GM12878 (cell line): ENCODE data around the gene C16orf95. TPM values are rescaled to one million over a fixed set of nuclear protein-coding genes. Genes with fewer than 3 reads are reported as not detected.

ENCODE experiments used
- ATAC-seq: fragments of 200-7000 bp; cut with Tn5 transposase; 3 replicates; pipeline ENCODE4 v1.9.1; 2020; ENCODE audit warnings: mild to moderate bottlenecking, moderate library complexity
- BruUV-seq: library from RNA; stranded (reverse); fragments of 400-500 nt; replicated peaks from 2 replicates; lab custom pipeline; 2021; lab: Mats Ljungman, UMichigan
- CTCF ChIA-PET: fragments of 300-600 bp; sonication (Branson Sonifier 250); formaldehyde crosslinking; extraction: SDS; loops from one replicate; lab custom pipeline; 2021; ENCODE audit warnings: inconsistent platforms; lab: Yijun Ruan, JAX
- POLR2A ChIA-PET: fragments of 350-600 bp; formaldehyde crosslinking; extraction: SDS; loops from one replicate; lab custom pipeline; 2021; ENCODE audit warnings: inconsistent platforms; lab: Charles Lee
- RAD21 ChIA-PET: fragments of 300-600 bp; sonication (Branson Sonifier 250); formaldehyde crosslinking; loops from one replicate; lab custom pipeline; 2023; ENCODE audit warnings: antibody characterized with exemption; ENCODE audit not compliant: unreplicated experiment; lab: Charles Lee
- SMC1A ChIA-PET: fragments of 300-600 bp; sonication (Branson Sonifier 250); formaldehyde crosslinking; loops from one replicate; lab custom pipeline; 2023; ENCODE audit not compliant: unreplicated experiment, uncharacterized antibody; lab: Charles Lee
- DNase-seq: peaks from one replicate; pipeline ENCODE4 v3.0.0-alpha.2; 2011; ENCODE audit warnings: low read depth, low spot score
- FAIRE-seq: peaks from 3 replicates; lab custom pipeline; 2011; peaks lifted over from hg19 to GRCh38; lab: Jason Lieb, UNC
- H2AFZ ChIP-seq: 2 replicates; pipeline ENCODE4 v1.6.0; 2011; ENCODE audit warnings: low read depth, low read length, control low read depth; ENCODE audit not compliant: control insufficient read depth
- H3K27ac ChIP-seq: 2 replicates; pipeline ENCODE4 v1.5.1; 2011; ENCODE audit warnings: control low read depth; ENCODE audit not compliant: control insufficient read depth, insufficient read depth
- H3K27me3 ChIP-seq, 2 experiments: replicated peaks in 1 of 2; 2 replicates each; pipeline versions ENCODE4 v1.6.0 to v1.6.1; 2011; ENCODE audit warnings: low read length in 1 of 2; ENCODE audit not compliant: control insufficient read depth in 2 of 2, insufficient read depth in 2 of 2
- H3K36me3 ChIP-seq, 2 experiments: 2 replicates each; pipeline ENCODE4 v1.5.1; 2011; ENCODE audit warnings: low read length in 1 of 2; ENCODE audit not compliant: control insufficient read depth in 2 of 2, insufficient read depth in 2 of 2
- H3K4me1 ChIP-seq: 2 replicates; pipeline ENCODE4 v1.6.1; 2011; ENCODE audit warnings: mild to moderate bottlenecking, low read length, moderate library complexity, mixed read lengths; ENCODE audit not compliant: control insufficient read depth, insufficient read depth
- H3K4me2 ChIP-seq: 2 replicates; pipeline ENCODE4 v1.6.0; 2011; ENCODE audit warnings: control low read depth; ENCODE audit not compliant: control insufficient read depth, insufficient read depth
- H3K4me3 ChIP-seq: fragments of 200-600 bp; sonication (generic); 2 replicates; pipeline ENCODE4 v1.5.1; 2016
- H3K79me2 ChIP-seq: 2 replicates; pipeline ENCODE4 v1.6.0; 2011; ENCODE audit warnings: low read length; ENCODE audit not compliant: control insufficient read depth, insufficient read depth
- H3K9ac ChIP-seq: 2 replicates; pipeline ENCODE4 v1.8.0; 2011; ENCODE audit warnings: low read length, control low read depth, mixed read lengths; ENCODE audit not compliant: control insufficient read depth, insufficient read depth
- H3K9me3 ChIP-seq: replicated peaks from 3 replicates; pipeline ENCODE4 v1.5.1; 2011; ENCODE audit warnings: mild to moderate bottlenecking, low read length; ENCODE audit not compliant: control insufficient read depth, insufficient read depth
- H4K20me1 ChIP-seq: 2 replicates; pipeline ENCODE4 v1.6.0; 2011; ENCODE audit not compliant: control insufficient read depth, insufficient read depth
- BACH1 ChIP-seq: fragments of 450-650 bp; IDR thresholded peaks from 2 replicates; pipeline ENCODE4 v1.6.1; 2017; ENCODE audit warnings: mild to moderate bottlenecking, borderline replicate concordance
- CHD4 ChIP-seq: fragments of 200-600 bp; sonication (generic); IDR thresholded peaks from 2 replicates; pipeline ENCODE4 v1.6.1; 2016; ENCODE audit warnings: mild to moderate bottlenecking
- E4F1 ChIP-seq: fragments of 450-650 bp; IDR thresholded peaks from 2 replicates; pipeline ENCODE4 v1.6.1; 2018; ENCODE audit warnings: borderline replicate concordance, mild to moderate bottlenecking; ENCODE audit not compliant: partially characterized antibody
- ESRRA ChIP-seq: IDR thresholded peaks from 2 replicates; pipeline ENCODE4 v1.6.1; 2012; ENCODE audit warnings: mild to moderate bottlenecking, low read length, improper control_type of control experiment
- FOS ChIP-seq: IDR thresholded peaks from 3 replicates; pipeline ENCODE4 v1.6.1; 2011; ENCODE audit warnings: borderline replicate concordance; ENCODE audit not compliant: insufficient read length; ENCODE audit errors: extremely low read depth
- NFXL1 ChIP-seq: fragments of 450-650 bp; IDR thresholded peaks from 2 replicates; pipeline ENCODE4 v1.6.1; 2017; ENCODE audit warnings: antibody characterized with exemption, mild to moderate bottlenecking, borderline replicate concordance
- NR2F1 ChIP-seq: fragments of 450-650 bp; conservative IDR thresholded peaks from 2 replicates; pipeline ENCODE4 v1.6.1; 2017; ENCODE audit warnings: mild to moderate bottlenecking
- POLR2AphosphoS2 ChIP-seq: IDR thresholded peaks from 2 replicates; pipeline ENCODE4 v1.6.1; 2011; ENCODE audit warnings: low read depth, mild to moderate bottlenecking, low read length, improper control_type of control experiment, moderate library complexity
- POLR2AphosphoS5 ChIP-seq: IDR thresholded peaks from 2 replicates; pipeline ENCODE4 v1.6.1; 2011; ENCODE audit warnings: mild to moderate bottlenecking, low read length, inconsistent platforms
- RAD21 ChIP-seq: IDR thresholded peaks from 2 replicates; pipeline ENCODE4 v1.6.1; 2011; ENCODE audit warnings: mild to moderate bottlenecking, low read depth, low read length, moderate library complexity; ENCODE audit not compliant: insufficient read depth
- ZNF687 ChIP-seq: fragments of 450-650 bp; IDR thresholded peaks from 2 replicates; pipeline ENCODE4 v1.6.1; 2017; ENCODE audit warnings: mild to moderate bottlenecking, moderate library complexity
- ZSCAN29 ChIP-seq: fragments of 450-650 bp; IDR thresholded peaks from 2 replicates; pipeline ENCODE4 v1.6.1; 2017; ENCODE audit warnings: mild to moderate bottlenecking, moderate library complexity
- WGBS: methylation state at CpG from one replicate; pipeline ENCODE4 v1.1.6; 2016; ENCODE audit warnings: low lambda C conversion rate; ENCODE audit not compliant: insufficient replicate concordance, insufficient coverage; ENCODE audit errors: missing lambda C conversion rate; 5-methylcytosine and 5-hydroxymethylcytosine counted together
- in situ Hi-C: fragments of 300-500 bp; cut with MboI; formaldehyde crosslinking; loops from 9 replicates; pipeline ENCODE4 v1.14.3; 2018; ENCODE audit warnings: mixed read lengths
- intact Hi-C: fragments of 100-400 bp; cut with micrococcal nuclease; formaldehyde crosslinking; loops from one replicate; pipeline ENCODE4 v1.14.2; 2022; ENCODE audit not compliant: unreplicated experiment
- polyA plus RNA-seq, 11 experiments: library from polyadenylated mRNA; depleted of rRNA in 4 of 11; unstranded in 6 of 11; stranded (reverse) in 5 of 11; fragments of >200 nt; fragmentation: Nextera tagmentation in 4 of 11; fragmentation: Illumina TruSeq in 1 of 11; extraction: Ambion mirVana in 4 of 11; extraction: Trizol in 1 of 11; gene quantifications; 1 replicate in 1 of 11; 2 replicates in 10 of 11; pipeline versions ENCODE4 v1.2.1 to v1.2.3, GENCODE V29; 2011 to 2016; ENCODE audit warnings: inconsistent platforms in 2 of 11, missing spikeins in 2 of 11, low read depth in 1 of 11
- total RNA-seq, 4 experiments: library from RNA; depleted of rRNA in 3 of 4; stranded (reverse); fragments of >200 nt in 3 of 4; fragmentation: Illumina TruSeq in 1 of 4; extraction: Trizol in 1 of 4; gene quantifications; 2 replicates each; pipeline versions ENCODE4 v1.2.1 to v1.2.3, GENCODE V29; 2013 to 2021
- TF ChIP-seq, protein P1 (sequence below), 3 experiments: IDR thresholded peaks in 2 of 3; conservative IDR thresholded peaks in 1 of 3; 2 replicates each; pipeline ENCODE4 v1.5.1; 2011; ENCODE audit warnings: low read depth in 3 of 3, low read length in 3 of 3, mild to moderate bottlenecking in 3 of 3, control low read depth in 2 of 3, moderate library complexity in 2 of 3, inconsistent platforms in 1 of 3, mixed read lengths in 1 of 3; ENCODE audit not compliant: control insufficient read depth in 2 of 3, insufficient read depth in 1 of 3; ENCODE audit errors: extremely low read depth in 1 of 3

The C16orf95 gene
- total and polyA plus RNA-seq, 10 of the 15 experiments (the other 5 are each of a cell fraction or from before 2014, with no cell fraction given): 0.90 to 22.7 (median 6.0) TPM

GRCh38 chr16:87330257-87330624 lies 13.0 kb upstream of the C16orf95 start:
- TF ChIP-seq BACH1 (no peak), ESRRA (no peak), ZNF687 (no peak), NR2F1 (no peak), CHD4 (no peak), E4F1 (no peak), ZSCAN29 (no peak), FOS (no peak), POLR2AphosphoS5 (no peak), POLR2AphosphoS2 (no peak), NFXL1 (no peak), RAD21 (no peak)
- TF ChIP-seq, protein P1, sequence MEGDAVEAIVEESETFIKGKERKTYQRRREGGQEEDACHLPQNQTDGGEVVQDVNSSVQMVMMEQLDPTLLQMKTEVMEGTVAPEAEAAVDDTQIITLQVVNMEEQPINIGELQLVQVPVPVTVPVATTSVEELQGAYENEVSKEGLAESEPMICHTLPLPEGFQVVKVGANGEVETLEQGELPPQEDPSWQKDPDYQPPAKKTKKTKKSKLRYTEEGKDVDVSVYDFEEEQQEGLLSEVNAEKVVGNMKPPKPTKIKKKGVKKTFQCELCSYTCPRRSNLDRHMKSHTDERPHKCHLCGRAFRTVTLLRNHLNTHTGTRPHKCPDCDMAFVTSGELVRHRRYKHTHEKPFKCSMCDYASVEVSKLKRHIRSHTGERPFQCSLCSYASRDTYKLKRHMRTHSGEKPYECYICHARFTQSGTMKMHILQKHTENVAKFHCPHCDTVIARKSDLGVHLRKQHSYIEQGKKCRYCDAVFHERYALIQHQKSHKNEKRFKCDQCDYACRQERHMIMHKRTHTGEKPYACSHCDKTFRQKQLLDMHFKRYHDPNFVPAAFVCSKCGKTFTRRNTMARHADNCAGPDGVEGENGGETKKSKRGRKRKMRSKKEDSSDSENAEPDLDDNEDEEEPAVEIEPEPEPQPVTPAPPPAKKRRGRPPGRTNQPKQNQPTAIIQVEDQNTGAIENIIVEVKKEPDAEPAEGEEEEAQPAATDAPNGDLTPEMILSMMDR (IDR thresholded peaks at IDR 0.05 in 2 of 3, conservative IDR thresholded peaks at IDR 0.05 in 1 of 3; ENCODE audit: control insufficient read depth in 2 of 3, extremely low read depth in 1 of 3, insufficient read depth in 1 of 3, low read depth in 3 of 3, low read length in 3 of 3): no peak

More at GRCh38 chr16:87330257-87330624, 13.0 kb upstream of the C16orf95 start:
- in situ Hi-C loops: no loop called here
- 96% methylated on average over 11 of the region's 11 CpGs for WGBS
- ChIA-PET SMC1A (no interaction called here), POLR2A (no interaction called here), RAD21 (no interaction called here), CTCF (no interaction called here)
- Histone ChIP-seq H3K79me2 (no peaks in the 10 kb centered on the region), H3K4me2 (no peak overlapping the region), H3K27me3 (no peaks in the 10 kb centered on the region), H3K9ac (no peak overlapping the region), H4K20me1 (no peaks in the 10 kb centered on the region; the same call in 1 of the 2 replicates), H3K4me3 (no peak overlapping the region), H3K36me3 (peaks cover 11 to 36% of the 10 kb centered on the region in 2 experiments), H3K4me1 (no peaks in the 10 kb centered on the region), H3K9me3 (no peaks in the 10 kb centered on the region), H2AFZ (no peak overlapping the region), H3K27ac (no peak overlapping the region)
- intact Hi-C loops: no loop called here
- no TSS peak for BruUV-seq
- FAIRE-seq (no peak), DNase-seq (no peak), ATAC-seq (no peak)
